ENCODE results near the gene ARAP2. TPM values are rescaled to one million over a fixed set of nuclear protein-coding genes. Genes with fewer than 3 reads are reported as not detected.

The ARAP2 gene
- total RNA-seq, 4 donors from 2014 or later = 7.5 to 21.0 (median 7.9) TPM

- Histone ChIP-seq H3K4me1 (no peaks in the 10 kb centered on the region), H3K27me3 (no peaks in the 10 kb centered on the region), H3K4me3 (no peak overlapping the region), H3K27ac (replicated peaks in 1 of 4) (no peak overlapping the region), H3K9me3 (no peaks in the 10 kb centered on the region), H3K36me3 (no peaks in the 10 kb centered on the region)
- TF ChIP-seq CTCF (IDR thresholded peaks at IDR 0.05) (no peak), POLR2A (IDR thresholded peaks at IDR 0.05; ENCODE audit: low read depth) (no peak), EP300 (IDR thresholded peaks at IDR 0.05) (no peak), POLR2AphosphoS5 (IDR thresholded peaks at IDR 0.05) (no peak)
- intact Hi-C loops (cut with DNase I) = no loop called here
- WGBS = 75% methylated on average over 5 of the region's 5 CpGs
- no peak for DNase-seq (ENCODE audit: extremely low spot score)
These were observed 85.1 kb downstream of the ARAP2 start for GRCh38 chr4:36159208-36159607.

GRCh38 chr4:36152735-36153134, 91.6 kb downstream of the ARAP2 start:
- Histone ChIP-seq H3K36me3 (no peaks in the 10 kb centered on the region), H3K27me3 (no peaks in the 10 kb centered on the region), H3K27ac (replicated peaks in 1 of 4) (no peak overlapping the region), H3K9me3 (no peaks in the 10 kb centered on the region), H3K4me1 (no peaks in the 10 kb centered on the region), H3K4me3 (no peak overlapping the region)
- no peak for DNase-seq (ENCODE audit: extremely low spot score)
- TF ChIP-seq POLR2A (IDR thresholded peaks at IDR 0.05; ENCODE audit: low read depth) (no peak), CTCF (IDR thresholded peaks at IDR 0.05) (no peak), POLR2AphosphoS5 (IDR thresholded peaks at IDR 0.05) (no peak), EP300 (IDR thresholded peaks at IDR 0.05) (no peak)
- 65% methylated on average over 1 of the region's 1 CpG for WGBS
- intact Hi-C loops (cut with DNase I) = no loop called here

GRCh38 chr4:36142504-36142903, 101.8 kb downstream of the ARAP2 start:
- no peaks in the 10 kb centered on the region for H3K4me1 ChIP-seq
- no peak overlapping the region for H3K4me3 ChIP-seq
- intact Hi-C loops (cut with DNase I) = no loop called here
- H3K36me3 ChIP-seq = no peaks in the 10 kb centered on the region
- H3K9me3 ChIP-seq = no peaks in the 10 kb centered on the region
- no peak for DNase-seq (ENCODE audit: extremely low spot score)
- no peaks in the 10 kb centered on the region for H3K27me3 ChIP-seq
- no peak overlapping the region for H3K27ac ChIP-seq (replicated peaks in 1 of 4)
- WGBS = 83% methylated on average over 1 of the region's 1 CpG
- TF ChIP-seq POLR2A (IDR thresholded peaks at IDR 0.05; ENCODE audit: low read depth) (no peak), EP300 (IDR thresholded peaks at IDR 0.05) (no peak)

GRCh38 chr4:36141186-36141585, 103.1 kb downstream of the ARAP2 start:
- intact Hi-C loops (cut with DNase I) = no loop called here
- DNase-seq (ENCODE audit: extremely low spot score) = no peak
- Histone ChIP-seq H3K27me3 (no peaks in the 10 kb centered on the region), H3K27ac (replicated peaks in 1 of 4) (no peak overlapping the region), H3K36me3 (no peaks in the 10 kb centered on the region), H3K9me3 (no peaks in the 10 kb centered on the region), H3K4me3 (no peak overlapping the region), H3K4me1 (no peaks in the 10 kb centered on the region)
- 78% methylated on average over 1 of the region's 1 CpG for WGBS
- TF ChIP-seq POLR2A (IDR thresholded peaks at IDR 0.05; ENCODE audit: low read depth) (no peak), POLR2AphosphoS5 (IDR thresholded peaks at IDR 0.05) (no peak), EP300 (IDR thresholded peaks at IDR 0.05) (no peak), CTCF (IDR thresholded peaks at IDR 0.05) (no peak)

GRCh38 chr4:36140421-36140820, 103.9 kb downstream of the ARAP2 start:
- intact Hi-C loops (cut with DNase I) = no loop called here
- no peak for DNase-seq (ENCODE audit: extremely low spot score)
- no peak for TF ChIP-seq POLR2A (IDR thresholded peaks at IDR 0.05; ENCODE audit: low read depth)
- no peak for TF ChIP-seq POLR2AphosphoS5 (IDR thresholded peaks at IDR 0.05)
- TF ChIP-seq EP300 (IDR thresholded peaks at IDR 0.05) = no peak
- no peak for TF ChIP-seq CTCF (IDR thresholded peaks at IDR 0.05)

More at GRCh38 chr4:36140421-36140820, 103.9 kb downstream of the ARAP2 start:
- Histone ChIP-seq H3K9me3 (no peaks in the 10 kb centered on the region), H3K36me3 (no peaks in the 10 kb centered on the region), H3K4me1 (no peaks in the 10 kb centered on the region), H3K27me3 (no peaks in the 10 kb centered on the region), H3K4me3 (no peak overlapping the region), H3K27ac (replicated peaks in 1 of 4) (no peak overlapping the region)
